HS-27A (cell line): ENCODE data around the gene TJP3.
A peak's percentile ranks its signal among the peaks of the same experiment; 100 is the strongest.
"Not testable (repeated sequence)": the region's sequence is repeated elsewhere in the genome, so short reads cannot be mapped to it uniquely, and the experiment has no call there.

Source experiments
- DNase-seq: peaks from one replicate; pipeline ENCODE4 v3.0.0-alpha.2; 2012; ENCODE audit warnings: low read depth, missing footprints

Gene TJP3

GRCh38 chr19:3738477-3739220, 30.5 kb downstream of the TJP3 start:
- no peak for DNase-seq

GRCh38 chr19:3740431-3740830, 32.2 kb downstream of the TJP3 start:
- DNase-seq: no peak

- DNase-seq: no peak
Observed at GRCh38 chr19:3743486-3743885, 35.3 kb downstream of the TJP3 start.

- DNase-seq: no peak
Observed at GRCh38 chr19:3745363-3746045, 37.3 kb downstream of the TJP3 start.

- no peak for DNase-seq
Observed at GRCh38 chr19:3746371-3747056, 38.3 kb downstream of the TJP3 start.

- DNase-seq: no peak
Observed at GRCh38 chr19:3748965-3749364, 40.8 kb downstream of the TJP3 start.

- no peak for DNase-seq
Observed at GRCh38 chr19:3750211-3750610, 42.0 kb downstream of the TJP3 start.

GRCh38 chr19:3751236-3751635, 43.1 kb downstream of the TJP3 start:
- DNase-seq: no peak

GRCh38 chr19:3752492-3752891, 44.3 kb downstream of the TJP3 start:
- no peak for DNase-seq

GRCh38 chr19:3753631-3754410, 45.6 kb downstream of the TJP3 start:
- no peak for DNase-seq

GRCh38 chr19:3757705-3758104, 49.5 kb downstream of the TJP3 start:
- DNase-seq: not testable (repeated sequence)

GRCh38 chr19:3758297-3758696, 50.1 kb downstream of the TJP3 start:
- not testable (repeated sequence) for DNase-seq

- no peak for DNase-seq
Observed at GRCh38 chr19:3759482-3760254, 51.5 kb downstream of the TJP3 start.

- no peak for DNase-seq
Observed at GRCh38 chr19:3760871-3761361, 52.7 kb downstream of the TJP3 start.

- peak; percentile 70 for DNase-seq
Observed at GRCh38 chr19:3761382-3762129, 53.4 kb downstream of the TJP3 start, which contains the start of gene APBA3. TSS of gene APBA3 (minus strand) at chr19:3761692. CDS start at chr19:3760264, 1,428 bp downstream.

- DNase-seq: no peak
Observed at GRCh38 chr19:3762130-3762473, 53.9 kb downstream of the TJP3 start.

GRCh38 chr19:3762501-3763459, 54.6 kb downstream of the TJP3 start, which contains the start of gene MRPL54:
TSS of gene MRPL54 (plus strand) at chr19:3762682. CDS start at chr19:3762701, 19 bp downstream.
- DNase-seq: peak; percentile 96

- no peak for DNase-seq
Observed at GRCh38 chr19:3765121-3765520, 56.9 kb downstream of the TJP3 start.

- DNase-seq: not testable (repeated sequence)
Observed at GRCh38 chr19:3765757-3766156, 57.6 kb downstream of the TJP3 start.
